Muscle layer of colon (tissue), 2 donors: ENCODE data around the gene TENM4.

ENCODE experiments used
- H3K27ac ChIP-seq: one replicate; pipeline ENCODE4 v1.7.0; 2013; ENCODE audit warnings: low read depth, mild to moderate bottlenecking, low read length, moderate library complexity
- H3K27me3 ChIP-seq, 2 donors: one replicate each; pipeline ENCODE4 v1.7.0; 2013; ENCODE audit warnings: low read length in 2 of 2, mild to moderate bottlenecking in 2 of 2; ENCODE audit not compliant: insufficient read depth in 2 of 2, control insufficient read depth in 1 of 2
- H3K36me3 ChIP-seq: one replicate; pipeline ENCODE4 v1.7.0; 2013; ENCODE audit warnings: mild to moderate bottlenecking, low read length; ENCODE audit not compliant: insufficient read depth
- H3K4me1 ChIP-seq: one replicate; pipeline ENCODE4 v1.7.0; 2013; ENCODE audit warnings: mild to moderate bottlenecking, low read length; ENCODE audit not compliant: insufficient read depth
- H3K4me3 ChIP-seq, 2 donors: one replicate each; pipeline ENCODE4 v1.7.0; 2013; ENCODE audit warnings: low read length in 2 of 2, low read depth in 1 of 2, mild to moderate bottlenecking in 1 of 2, moderate library complexity in 1 of 2
- H3K9ac ChIP-seq: one replicate; pipeline ENCODE4 v1.7.0; 2013; ENCODE audit warnings: low read length
- H3K9me3 ChIP-seq: one replicate; pipeline ENCODE4 v1.7.0; 2013; ENCODE audit warnings: mild to moderate bottlenecking, low read length
- donor health status: abdominal sarcoma.
- donor health status: Adenocarcinoma of cecum.

TENM4 gene

GRCh38 chr11:78748918-78749690 is 691.7 kb downstream of the TENM4 start:
- H3K27me3 ChIP-seq, result no peaks in the 10 kb centered on the region
- H3K36me3 ChIP-seq, result no peaks in the 10 kb centered on the region
- H3K9me3 ChIP-seq, result no peaks in the 10 kb centered on the region
- no peak overlapping the region for H3K9ac ChIP-seq
- H3K4me1 ChIP-seq, result no peaks in the 10 kb centered on the region
- H3K27ac ChIP-seq, result no peak overlapping the region
- H3K4me3 ChIP-seq, result no peak overlapping the region

GRCh38 chr11:78744949-78745348 is 695.9 kb downstream of the TENM4 start:
- H3K27me3 ChIP-seq, result no peaks in the 10 kb centered on the region

GRCh38 chr11:78744202-78744601 is 696.6 kb downstream of the TENM4 start:
- Histone ChIP-seq H3K9ac (no peak overlapping the region), H3K4me1 (peaks cover 4% of the 10 kb centered on the region), H3K27me3 (no peaks in the 10 kb centered on the region), H3K9me3 (no peaks in the 10 kb centered on the region), H3K27ac (no peak overlapping the region), H3K36me3 (no peaks in the 10 kb centered on the region), H3K4me3 (no peak overlapping the region)

More at GRCh38 chr11:78744949-78745348, 695.9 kb downstream of the TENM4 start:
- no peaks in the 10 kb centered on the region for H3K36me3 ChIP-seq
- H3K4me3 ChIP-seq, result no peak overlapping the region
- no peak overlapping the region for H3K27ac ChIP-seq
- no peak overlapping the region for H3K9ac ChIP-seq
- no peaks in the 10 kb centered on the region for H3K9me3 ChIP-seq
- peaks cover 4% of the 10 kb centered on the region for H3K4me1 ChIP-seq

GRCh38 chr11:78742430-78742829 is 698.4 kb downstream of the TENM4 start:
- H3K9me3 ChIP-seq, result no peaks in the 10 kb centered on the region
- H3K4me1 ChIP-seq, result peaks cover 4% of the 10 kb centered on the region
- no peak overlapping the region for H3K27ac ChIP-seq
- H3K27me3 ChIP-seq, result no peaks in the 10 kb centered on the region
- H3K4me3 ChIP-seq, result no peak overlapping the region
- H3K36me3 ChIP-seq, result no peaks in the 10 kb centered on the region
- H3K9ac ChIP-seq, result no peak overlapping the region

- Histone ChIP-seq H3K27me3 (no peaks in the 10 kb centered on the region), H3K4me1 (peaks cover 4% of the 10 kb centered on the region), H3K36me3 (no peaks in the 10 kb centered on the region), H3K4me3 (no peak overlapping the region), H3K27ac (no peak overlapping the region), H3K9me3 (no peaks in the 10 kb centered on the region), H3K9ac (no peak overlapping the region)
These were observed 699.1 kb downstream of the TENM4 start for GRCh38 chr11:78741741-78742140.

GRCh38 chr11:78740199-78741071 is 700.4 kb downstream of the TENM4 start:
- H3K4me3 ChIP-seq, result no peak overlapping the region
- no peak overlapping the region for H3K27ac ChIP-seq
- no peaks in the 10 kb centered on the region for H3K27me3 ChIP-seq
- H3K4me1 ChIP-seq, result peaks cover 4% of the 10 kb centered on the region
- H3K36me3 ChIP-seq, result no peaks in the 10 kb centered on the region
- no peak overlapping the region for H3K9ac ChIP-seq
- no peaks in the 10 kb centered on the region for H3K9me3 ChIP-seq

- no peaks in the 10 kb centered on the region for H3K27me3 ChIP-seq
- H3K4me3 ChIP-seq, result no peak overlapping the region
- no peaks in the 10 kb centered on the region for H3K9me3 ChIP-seq
- no peaks in the 10 kb centered on the region for H3K36me3 ChIP-seq
- no peak overlapping the region for H3K9ac ChIP-seq
- H3K4me1 ChIP-seq, result peaks cover 4% of the 10 kb centered on the region
- no peak overlapping the region for H3K27ac ChIP-seq
These were observed 702.9 kb downstream of the TENM4 start for GRCh38 chr11:78737891-78738290.

GRCh38 chr11:78737301-78737700 is 703.5 kb downstream of the TENM4 start:
- H3K9me3 ChIP-seq, result no peaks in the 10 kb centered on the region

GRCh38 chr11:78735711-78736110 is 705.1 kb downstream of the TENM4 start:
- no peaks in the 10 kb centered on the region for H3K36me3 ChIP-seq
- H3K9ac ChIP-seq, result no peak overlapping the region
- H3K9me3 ChIP-seq, result no peaks in the 10 kb centered on the region
- H3K4me3 ChIP-seq, result no peak overlapping the region
- H3K4me1 ChIP-seq, result no peaks in the 10 kb centered on the region
- H3K27ac ChIP-seq, result no peak overlapping the region
- no peaks in the 10 kb centered on the region for H3K27me3 ChIP-seq

More at GRCh38 chr11:78737301-78737700, 703.5 kb downstream of the TENM4 start:
- no peak overlapping the region for H3K4me3 ChIP-seq
- H3K36me3 ChIP-seq, result no peaks in the 10 kb centered on the region
- no peaks in the 10 kb centered on the region for H3K27me3 ChIP-seq
- H3K27ac ChIP-seq, result no peak overlapping the region
- peaks cover under 1% of the 10 kb centered on the region for H3K4me1 ChIP-seq
- H3K9ac ChIP-seq, result no peak overlapping the region

- H3K9me3 ChIP-seq, result no peaks in the 10 kb centered on the region
- H3K36me3 ChIP-seq, result no peaks in the 10 kb centered on the region
- no peaks in the 10 kb centered on the region for H3K4me1 ChIP-seq
- H3K4me3 ChIP-seq, result no peak overlapping the region
- no peak overlapping the region for H3K9ac ChIP-seq
- H3K27me3 ChIP-seq, result no peaks in the 10 kb centered on the region
- H3K27ac ChIP-seq, result no peak overlapping the region
These were observed 707.8 kb downstream of the TENM4 start for GRCh38 chr11:78733031-78733430.

- Histone ChIP-seq H3K27ac (no peak overlapping the region), H3K27me3 (no peaks in the 10 kb centered on the region)
These were observed 708.6 kb downstream of the TENM4 start for GRCh38 chr11:78732246-78732645.

More at GRCh38 chr11:78732246-78732645, 708.6 kb downstream of the TENM4 start:
- no peak overlapping the region for H3K9ac ChIP-seq
- no peak overlapping the region for H3K4me3 ChIP-seq
- no peaks in the 10 kb centered on the region for H3K4me1 ChIP-seq
- no peaks in the 10 kb centered on the region for H3K9me3 ChIP-seq
- H3K36me3 ChIP-seq, result no peaks in the 10 kb centered on the region
